Stimulated activated CD8-positive, alpha-beta memory T cell treated with anti-CD3 and anti-CD28 coated beads, Interleukin-7, amount 100 ng/mL, for 1 hour (primary cell): ENCODE measurements around the gene TRIM8.

Experiments
- DNase-seq, 2 donors: peaks; one replicate each; pipeline ENCODE4 v3.0.0-alpha.2; 2020; ENCODE audit warnings: low read depth in 2 of 2

The TRIM8 gene

DNA sequence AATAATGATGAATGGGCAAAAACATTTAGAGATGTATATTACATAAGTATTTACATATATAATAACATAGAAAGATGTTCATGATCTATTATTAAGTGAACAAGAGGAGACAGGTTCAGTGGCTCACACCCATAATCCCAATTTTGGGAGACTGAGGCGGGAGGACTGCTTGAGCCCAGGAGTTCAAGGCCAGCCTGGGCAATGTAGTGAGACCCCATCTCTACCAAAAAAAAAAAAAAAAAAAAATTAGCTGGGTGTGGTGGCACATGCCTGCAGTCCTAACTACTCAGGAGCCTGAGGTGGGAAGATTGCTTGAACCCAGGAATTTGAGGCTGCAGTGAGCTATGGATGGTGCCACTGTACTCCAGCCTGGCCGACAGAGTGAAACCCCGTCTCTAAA lies 57.5 kb downstream of the TRIM8 start:
- DNase-seq, result no peak

- no peak for DNase-seq
Observed at GRCh38 chr10:102702742-102703141, 58.5 kb downstream of the TRIM8 start.

- no peak for DNase-seq
Observed at GRCh38 chr10:102704915-102705314, 60.6 kb downstream of the TRIM8 start.

DNA sequence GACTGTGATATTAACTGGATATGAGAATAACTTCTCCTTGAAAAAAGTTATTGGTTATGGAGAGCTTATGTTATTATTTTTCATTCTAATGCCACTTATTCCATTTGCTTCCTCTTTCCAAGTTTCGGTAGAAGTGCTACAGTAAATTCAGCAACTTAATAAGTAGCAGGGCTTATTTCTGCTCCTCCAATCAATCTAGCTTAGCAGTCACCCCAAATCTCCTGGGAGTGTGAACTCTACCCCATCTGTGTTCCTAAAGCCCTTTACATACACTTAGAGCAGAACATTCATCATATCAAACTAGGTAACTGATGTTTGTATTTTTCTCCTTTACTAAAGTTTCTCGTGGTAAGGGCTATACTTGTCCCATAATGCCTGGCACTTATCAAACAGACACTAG lies 61.3 kb downstream of the TRIM8 start:
- no peak for DNase-seq
